Epidermal melanocyte (primary cell): ENCODE data around the gene DDX49.
A peak's percentile ranks its signal among the peaks of the same experiment; 100 is the strongest.
"Not testable (repeated sequence)": the region's sequence is repeated elsewhere in the genome, so short reads cannot be mapped to it uniquely, and the experiment has no call there.

ENCODE experiments used
- DNase-seq: peaks from one replicate; pipeline ENCODE4 v3.0.0; 2011; ENCODE audit warnings: low spot score; ENCODE audit not compliant: insufficient read length

The DDX49 gene

GRCh38 chr19:18908917-18909619, 10.4 kb upstream of the DDX49 start:
- DNase-seq, result no peak

- DNase-seq, result no peak
Observed at GRCh38 chr19:18910010-18910409, 9.5 kb upstream of the DDX49 start.

- no peak for DNase-seq
Observed at GRCh38 chr19:18910801-18911436, 8.6 kb upstream of the DDX49 start.

- no peak for DNase-seq
Observed at GRCh38 chr19:18912933-18913332, 6.6 kb upstream of the DDX49 start.

GRCh38 chr19:18913466-18913865, 6.0 kb upstream of the DDX49 start:
- no peak for DNase-seq

- DNase-seq, result no peak
Observed at GRCh38 chr19:18915639-18916038, 3.9 kb upstream of the DDX49 start.

GRCh38 chr19:18917593-18917992, 1.9 kb upstream of the DDX49 start:
- not testable (repeated sequence) for DNase-seq

GRCh38 chr19:18919900-18920214, 342 bp downstream of the DDX49 start:
- no peak for DNase-seq

- DNase-seq, result no peak
Observed at GRCh38 chr19:18920400-18920799, 885 bp downstream of the DDX49 start.

GRCh38 chr19:18921593-18921992, 2.1 kb downstream of the DDX49 start:
- DNase-seq, result no peak

GRCh38 chr19:18922228-18922985, 2.9 kb downstream of the DDX49 start:
- DNase-seq, result no peak

GRCh38 chr19:18924684-18925213, 5.2 kb downstream of the DDX49 start:
- no peak for DNase-seq

GRCh38 chr19:18928018-18928805, 8.7 kb downstream of the DDX49 start:
- no peak for DNase-seq

- DNase-seq, result no peak
Observed at GRCh38 chr19:18929311-18929710, 9.8 kb downstream of the DDX49 start.

GRCh38 chr19:18931316-18932162, 12.0 kb downstream of the DDX49 start:
- DNase-seq, result no peak

- no peak for DNase-seq
Observed at GRCh38 chr19:18932216-18932841, 12.8 kb downstream of the DDX49 start.

- no peak for DNase-seq
Observed at GRCh38 chr19:18933297-18933696, 13.8 kb downstream of the DDX49 start.

GRCh38 chr19:18939163-18939562, 19.6 kb downstream of the DDX49 start:
- no peak for DNase-seq

GRCh38 chr19:18939922-18940768, 20.6 kb downstream of the DDX49 start:
- DNase-seq, result peak; percentile 86
